Cerebellar nuclear complex (tissue), 1 donor: ENCODE results near the gene CELSR2.

Experiments
- DNase-seq, 2 experiments: peaks; one replicate each; lab custom pipeline; 2025; lab: John Stamatoyannopoulos, UW

The CELSR2 gene

DNA sequence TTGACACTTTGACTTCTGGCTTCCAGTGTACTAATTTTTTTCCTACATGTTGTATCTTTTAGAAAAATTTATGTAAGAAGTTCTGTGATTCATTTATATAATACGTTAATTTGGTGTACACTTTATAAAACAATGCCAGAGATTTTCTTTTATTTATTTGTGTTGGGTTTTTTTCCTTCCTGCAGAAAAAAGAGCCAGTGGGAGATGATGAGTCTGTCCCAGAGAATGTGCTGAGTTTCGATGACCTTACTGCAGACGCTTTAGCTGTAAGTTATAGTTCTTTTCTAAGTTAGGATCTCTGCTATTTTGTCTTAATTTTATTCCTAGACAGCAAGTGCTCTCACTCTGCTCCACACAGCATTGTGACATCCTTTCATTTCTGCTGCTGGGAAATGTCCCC, 21.2 kb upstream of the CELSR2 start:
- DNase-seq, result no peak

DNA sequence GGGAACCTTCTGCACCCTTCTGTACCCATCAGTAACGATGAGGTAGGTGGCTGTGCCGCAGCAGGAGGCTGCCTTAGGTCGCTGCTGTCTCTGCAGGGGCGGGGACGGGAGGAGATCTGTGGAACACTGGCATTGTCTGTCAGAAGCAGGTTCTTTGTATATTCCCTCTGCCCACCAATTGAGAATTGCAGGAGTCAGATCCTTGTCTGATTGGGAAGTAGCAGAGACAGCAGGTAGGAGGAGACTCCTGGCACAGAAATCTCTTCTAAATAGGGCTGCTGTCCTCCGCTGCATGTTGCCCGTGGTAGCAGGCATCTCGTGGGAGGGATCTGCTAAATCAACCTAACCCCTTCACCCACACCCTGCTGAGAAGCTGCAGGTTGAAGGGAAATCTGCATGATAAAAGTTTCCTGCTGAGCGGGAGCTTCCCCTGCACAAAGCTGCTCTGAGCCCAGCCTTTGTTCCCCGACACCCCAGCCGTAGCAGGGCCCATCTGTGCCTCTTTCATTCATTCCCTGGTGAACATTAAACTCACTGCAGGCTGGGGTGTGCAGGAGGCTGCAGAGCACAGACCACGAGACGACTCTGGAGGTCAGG, 19.7 kb upstream of the CELSR2 start:
- DNase-seq, result no peak

DNA sequence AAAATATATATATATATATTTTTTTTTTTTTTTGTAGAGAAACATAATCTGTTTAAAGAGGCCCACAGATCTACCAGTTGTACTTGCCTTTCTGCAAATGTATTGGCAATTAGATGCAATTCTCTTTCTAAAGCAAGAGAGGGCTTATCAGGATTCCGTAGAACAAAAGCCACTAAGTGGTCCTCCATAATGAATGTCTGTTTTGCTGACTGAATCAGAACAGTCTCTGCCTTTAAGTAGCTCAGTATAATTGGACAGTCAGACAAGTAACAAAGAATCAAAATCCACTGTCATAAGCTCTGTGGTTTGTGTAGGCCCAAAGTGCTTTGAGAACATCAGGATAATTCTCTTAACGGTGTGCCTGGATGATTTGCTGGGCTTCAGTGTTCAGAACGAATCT, 18.3 kb upstream of the CELSR2 start:
- no peak for DNase-seq

DNA sequence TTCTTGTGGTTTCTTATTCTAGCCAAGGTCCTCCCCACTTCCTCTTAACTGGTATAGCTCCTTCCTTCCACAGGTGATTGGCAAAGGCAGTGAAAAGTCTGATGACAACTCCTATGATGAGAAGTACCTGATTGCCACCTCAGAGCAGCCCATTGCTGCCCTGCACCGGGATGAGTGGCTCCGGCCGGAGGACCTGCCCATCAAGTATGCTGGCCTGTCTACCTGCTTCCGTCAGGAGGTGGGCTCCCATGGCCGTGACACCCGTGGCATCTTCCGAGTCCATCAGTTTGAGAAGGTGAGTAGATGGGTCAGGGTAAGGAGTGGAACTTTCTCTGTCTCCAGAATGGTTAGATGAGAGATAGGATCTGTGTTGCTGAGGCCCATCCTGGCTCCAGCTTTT, 14.2 kb upstream of the CELSR2 start:
- DNase-seq, result no peak

DNA sequence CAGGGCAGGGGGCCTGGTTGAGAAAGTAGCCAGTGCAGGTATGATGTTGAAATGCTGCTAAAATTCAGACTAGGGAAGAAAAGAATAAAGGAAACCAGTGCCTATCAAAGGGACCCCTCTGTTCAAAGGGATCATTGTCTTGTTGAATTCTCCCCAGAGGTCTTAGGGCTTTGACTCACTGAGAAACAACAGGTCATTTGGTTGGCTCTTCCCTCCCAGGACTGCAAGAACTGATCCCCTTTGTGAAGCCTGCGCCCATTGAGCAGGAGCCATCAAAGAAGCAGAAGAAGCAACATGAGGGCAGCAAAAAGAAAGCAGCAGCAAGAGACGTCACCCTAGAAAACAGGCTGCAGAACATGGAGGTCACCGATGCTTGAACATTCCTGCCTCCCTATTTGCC, 11.8 kb upstream of the CELSR2 start:
- no peak for DNase-seq

DNA sequence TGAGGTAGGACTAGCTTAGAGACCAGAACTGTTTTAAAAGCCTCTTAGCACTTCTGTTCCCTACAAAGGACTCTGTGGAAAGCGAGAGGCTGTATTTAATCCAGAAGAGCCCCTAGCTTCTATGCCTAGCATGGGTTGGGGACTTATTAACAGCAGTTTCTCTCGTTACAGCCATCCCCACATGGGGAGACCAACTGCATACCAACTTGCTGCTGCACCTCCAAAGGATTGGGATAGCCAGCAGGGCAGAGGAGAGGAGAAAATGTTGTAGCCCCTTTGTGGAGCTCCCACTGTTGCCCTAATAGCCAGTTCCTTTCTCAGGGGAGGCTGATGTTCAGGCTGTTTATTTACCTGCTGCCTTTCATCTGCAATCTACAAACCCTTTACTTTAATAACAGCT, 11.0 kb upstream of the CELSR2 start:
- DNase-seq, result no peak

DNA sequence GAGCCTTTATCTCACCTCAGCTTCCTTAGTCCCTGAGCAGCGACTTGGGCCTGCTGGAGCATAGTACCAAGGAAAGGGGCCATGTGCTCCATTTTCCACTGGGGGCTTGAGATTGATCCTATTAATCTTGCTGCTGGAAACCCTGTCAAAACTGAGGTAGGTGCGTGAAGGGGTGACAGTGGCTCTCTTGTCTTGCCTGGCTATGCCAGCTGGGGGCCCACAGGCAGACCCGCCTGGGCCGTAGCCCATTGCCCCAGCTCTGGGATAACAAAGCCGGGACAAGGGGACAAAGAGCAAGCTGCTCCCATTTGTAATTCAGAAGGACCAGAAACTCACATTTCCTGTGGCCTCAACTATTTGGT, 10.3 kb upstream of the CELSR2 start:
- DNase-seq, result no peak

DNA sequence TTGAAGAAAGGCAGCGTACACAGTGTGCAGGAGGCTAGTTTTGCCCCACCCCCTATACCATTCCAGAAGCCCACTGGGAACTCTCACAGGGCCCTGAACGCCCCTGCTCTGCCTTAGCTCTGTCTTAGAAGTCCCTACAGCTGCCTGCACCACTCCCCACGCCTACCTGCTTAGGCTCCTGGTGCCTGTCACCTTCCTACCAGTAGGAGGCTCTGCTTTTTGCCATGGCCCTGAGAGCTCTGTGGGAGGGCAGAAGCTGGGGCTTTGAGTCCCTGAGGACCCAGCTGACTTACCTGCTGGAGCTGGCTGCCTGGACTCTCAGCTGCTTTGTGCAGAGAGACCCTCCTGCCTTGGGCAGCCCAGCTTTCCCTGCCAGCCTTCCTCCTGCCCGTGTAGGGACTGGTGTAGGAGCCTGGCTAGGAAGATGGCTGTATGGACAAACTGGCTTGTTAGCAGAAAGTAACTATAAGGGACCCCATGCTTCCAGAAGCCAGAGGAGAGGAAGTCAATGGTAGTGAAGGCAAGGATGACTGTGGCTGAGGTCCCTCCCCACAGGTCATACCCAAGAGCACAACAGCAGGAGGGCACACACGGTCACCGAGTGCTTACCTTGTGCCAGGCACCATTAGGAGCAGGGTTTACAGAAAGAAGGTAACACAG, 9.8 kb upstream of the CELSR2 start:
- no peak for DNase-seq

DNA sequence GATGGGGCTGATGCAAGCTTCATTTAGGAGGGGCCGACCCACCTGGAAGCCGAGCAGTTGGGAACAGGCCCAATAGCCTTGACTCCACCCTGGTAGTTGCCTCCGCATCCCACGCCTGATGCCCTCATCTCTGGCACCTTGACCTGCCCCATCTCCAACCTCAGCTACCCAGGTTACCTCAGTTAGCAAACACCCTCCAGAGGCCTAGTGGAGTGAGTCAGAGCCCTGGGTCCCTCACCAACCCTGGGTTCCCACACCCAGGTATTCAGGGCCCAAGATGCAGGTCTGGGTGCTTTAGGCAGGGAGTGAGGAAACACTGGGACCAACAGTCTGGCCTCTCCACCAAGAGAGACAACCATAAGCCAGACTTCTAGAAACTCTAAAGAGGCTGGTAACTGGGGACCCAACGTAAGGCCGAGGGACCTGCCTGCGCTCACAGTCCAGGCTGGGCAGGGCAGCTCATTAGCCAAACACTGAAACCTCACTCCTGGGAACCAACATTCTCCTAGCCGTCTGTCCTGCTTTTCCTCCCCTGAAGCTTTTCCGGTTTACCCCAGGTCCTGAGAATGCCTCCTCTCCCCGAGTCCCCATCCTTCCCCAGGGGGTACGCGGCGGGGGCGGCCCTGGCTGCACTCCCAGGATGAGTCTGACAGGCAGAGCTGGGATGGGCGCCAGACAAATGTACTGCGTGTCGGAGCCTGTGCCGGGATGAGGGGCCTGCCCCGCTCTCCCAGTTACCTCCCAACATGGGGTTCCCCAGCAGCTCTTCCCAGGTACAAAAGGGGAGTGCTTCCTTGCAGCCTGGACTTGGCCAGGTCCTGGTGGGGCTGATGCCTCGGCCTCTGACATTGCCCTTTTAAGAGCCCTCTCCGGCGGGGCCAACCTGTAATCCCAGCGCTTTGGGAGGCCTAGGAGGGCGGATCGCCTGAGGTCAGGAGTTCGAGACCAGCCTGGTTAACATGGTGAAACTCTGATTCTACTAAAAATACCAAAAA, 8.9 kb upstream of the CELSR2 start:
- DNase-seq, result no peak

DNA sequence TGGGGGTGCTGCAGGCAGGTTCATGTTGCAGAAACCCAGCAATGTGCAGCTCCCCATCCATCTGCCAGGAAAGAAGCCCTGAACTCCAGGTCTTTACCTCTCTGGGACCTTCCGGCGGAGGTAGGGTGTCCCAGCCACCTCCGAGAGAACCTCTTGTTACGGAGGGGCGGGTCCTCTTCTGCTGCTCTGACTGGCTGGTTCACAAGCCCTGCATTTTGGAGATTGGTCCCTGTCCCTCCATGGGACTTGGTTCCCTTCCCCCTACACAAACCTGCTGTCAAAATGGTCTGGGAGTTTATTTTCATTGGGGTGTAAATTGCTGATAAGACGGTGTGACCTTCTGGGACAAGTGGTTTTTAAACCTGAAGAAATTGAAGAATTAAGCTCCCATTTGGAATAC, 8.0 kb upstream of the CELSR2 start:
- DNase-seq, result no peak

DNA sequence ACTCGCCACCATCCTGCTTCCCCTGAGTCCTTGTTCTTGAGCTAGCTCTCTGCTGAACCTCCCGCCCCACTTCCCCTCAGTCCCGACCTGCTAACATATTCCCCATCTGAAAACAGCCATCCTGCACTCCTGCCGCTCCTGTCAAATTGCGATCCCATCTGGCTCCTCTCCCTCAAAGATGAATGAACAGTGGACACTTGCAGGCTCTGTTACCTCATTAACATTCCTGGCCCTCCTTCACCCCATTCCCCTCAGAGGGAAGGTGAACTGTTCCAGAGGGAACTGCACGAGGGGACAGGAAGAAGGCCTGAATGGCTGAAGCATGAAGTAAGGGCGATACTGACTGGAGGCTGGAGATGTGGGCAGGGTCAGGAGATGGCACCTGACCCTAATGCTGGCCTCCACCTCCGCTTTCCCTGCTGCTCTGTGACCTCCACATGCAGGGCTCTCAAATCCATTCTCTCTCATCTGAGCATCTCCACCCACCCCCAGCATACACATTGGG, 7.4 kb upstream of the CELSR2 start:
- DNase-seq, result no peak

DNA sequence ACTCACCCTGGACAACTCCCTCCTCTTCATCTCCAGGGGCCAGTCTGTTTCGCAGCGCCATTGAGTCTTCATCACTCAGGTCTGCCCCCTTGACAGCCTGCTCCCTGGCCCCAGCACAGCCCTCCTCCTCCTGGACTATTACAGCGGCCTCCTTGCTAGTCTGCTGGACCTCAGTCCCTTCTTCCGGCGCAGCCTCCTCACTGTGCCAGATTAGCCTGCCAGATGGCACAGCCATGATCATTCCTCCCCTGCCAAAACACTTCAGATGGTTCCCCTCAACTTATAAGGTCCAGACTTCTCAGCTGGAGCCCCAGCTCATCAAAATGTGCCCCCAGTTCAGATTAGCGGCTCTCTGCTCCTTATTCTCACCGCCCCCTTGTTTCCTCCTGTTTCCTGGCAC, 7.0 kb upstream of the CELSR2 start:
- peak in 1 of 2 experiments; percentile 53 for DNase-seq

DNA sequence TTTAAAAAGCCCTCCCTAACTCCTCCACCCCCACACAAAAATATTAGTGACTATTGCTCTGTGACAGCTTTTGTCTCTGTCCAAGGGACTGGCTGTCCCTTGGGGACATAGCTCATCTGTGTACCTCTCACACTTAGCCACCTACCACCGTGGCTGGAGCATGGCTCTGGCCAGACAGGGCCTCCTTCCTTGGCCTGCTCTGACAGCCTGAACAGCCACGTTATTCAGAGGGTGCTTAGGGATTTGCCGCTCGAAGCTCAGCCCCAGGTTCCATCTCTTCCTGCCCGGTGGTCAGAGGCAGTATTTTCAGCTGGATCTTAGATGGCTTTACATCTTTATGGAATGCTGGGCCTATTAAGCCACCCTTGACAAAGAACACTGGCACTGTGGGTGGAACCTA, 6.1 kb upstream of the CELSR2 start:
- no peak for DNase-seq

DNA sequence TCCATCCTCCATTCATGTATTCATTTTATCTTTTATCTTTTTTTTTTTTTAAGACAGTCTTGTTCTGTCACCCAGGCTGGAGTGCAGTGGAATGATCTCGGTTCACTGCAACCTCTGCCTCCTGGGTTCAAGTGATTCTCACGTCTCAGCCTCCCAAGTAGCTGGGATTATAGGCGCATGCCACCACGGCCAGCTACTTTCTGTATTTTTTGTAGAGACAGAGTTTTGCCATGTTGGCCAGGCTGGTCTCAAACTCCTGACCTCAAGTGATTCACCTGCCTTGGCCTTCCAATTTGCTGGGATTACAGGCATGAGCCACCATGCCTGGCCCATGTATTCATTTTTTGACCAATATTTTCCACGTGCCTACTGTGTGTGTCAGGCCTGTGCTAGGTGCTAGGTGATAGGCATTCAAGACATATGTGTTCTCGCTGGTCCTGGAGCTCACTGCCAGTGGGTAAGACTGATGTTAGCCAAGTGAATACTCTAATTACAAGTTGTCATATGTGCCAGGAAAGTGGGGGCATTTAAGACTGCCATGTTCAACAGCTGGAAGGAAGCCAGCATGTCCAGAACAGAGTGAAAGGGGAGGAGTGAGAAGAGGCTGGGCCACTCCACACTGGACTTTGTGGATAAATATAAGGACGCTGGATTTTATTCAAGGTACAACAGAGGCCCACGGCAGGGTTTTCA, 5.3 kb upstream of the CELSR2 start:
- DNase-seq, result no peak

DNA sequence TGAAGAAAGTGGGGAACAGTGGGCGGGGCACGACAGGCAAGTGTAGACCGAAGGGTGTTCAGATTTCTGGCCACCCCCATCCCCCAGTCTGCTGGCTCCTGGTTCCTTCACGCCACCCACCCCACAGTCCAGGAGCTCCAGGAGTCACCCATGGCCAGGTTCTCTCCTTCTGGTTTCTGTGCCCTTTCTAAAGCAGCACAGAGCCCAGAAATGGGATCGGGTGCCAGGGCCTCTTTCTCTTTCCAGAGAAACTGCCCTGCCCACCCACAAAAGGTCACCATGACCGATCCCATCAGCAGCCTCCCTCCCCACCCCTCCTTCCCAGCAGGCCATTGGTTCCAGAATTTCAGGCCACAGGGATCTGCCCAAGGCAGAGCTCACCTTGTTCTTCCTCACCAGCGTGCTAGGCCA, 3.2 kb upstream of the CELSR2 start:
- no peak for DNase-seq

DNA sequence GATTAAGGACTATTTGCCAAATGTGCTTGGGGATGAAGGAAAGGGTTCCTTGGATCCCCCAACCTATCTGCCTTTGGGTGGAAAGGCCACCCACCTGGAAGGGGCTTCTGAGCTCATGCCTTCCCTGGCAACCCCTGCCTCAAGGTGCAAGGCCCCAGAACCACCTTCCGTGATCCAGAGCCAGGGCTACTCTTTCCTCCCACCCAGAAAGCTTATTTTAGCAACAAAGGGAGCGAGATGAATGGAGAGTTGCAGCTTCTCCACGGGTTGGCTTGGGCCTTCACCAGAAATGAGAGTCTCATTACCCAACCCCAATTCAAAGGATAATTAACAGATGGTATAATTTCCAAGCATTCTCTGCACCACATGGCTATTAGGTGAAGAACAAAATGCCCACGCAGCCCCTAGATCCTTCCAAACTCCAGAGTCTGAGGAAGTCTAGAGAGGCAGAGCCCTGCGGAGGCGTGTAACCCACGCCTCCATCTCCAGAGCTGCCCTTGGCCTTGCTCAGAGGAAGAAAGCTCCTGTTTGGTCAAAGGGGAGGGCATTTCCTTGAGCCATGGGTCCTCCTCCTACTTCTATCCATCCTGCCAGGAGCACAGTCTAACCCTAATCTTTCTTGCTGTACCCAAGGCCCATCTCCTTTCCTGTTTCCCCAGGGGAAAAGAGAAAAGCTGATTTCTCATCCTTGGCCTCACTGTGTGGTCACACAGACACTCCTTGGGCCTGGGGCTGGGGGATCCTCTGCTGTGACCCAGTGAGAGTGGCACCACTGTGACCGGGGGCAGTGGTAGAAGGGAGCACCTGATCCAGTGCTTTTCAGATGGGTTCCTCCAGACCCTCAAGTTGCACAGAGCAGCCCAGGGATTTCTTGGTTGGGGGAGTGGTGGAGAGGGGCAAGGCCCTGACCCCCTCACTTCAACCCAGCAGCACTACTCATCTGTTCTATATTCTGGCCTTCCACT, 1.7 kb upstream of the CELSR2 start:
- DNase-seq, result no peak

DNA sequence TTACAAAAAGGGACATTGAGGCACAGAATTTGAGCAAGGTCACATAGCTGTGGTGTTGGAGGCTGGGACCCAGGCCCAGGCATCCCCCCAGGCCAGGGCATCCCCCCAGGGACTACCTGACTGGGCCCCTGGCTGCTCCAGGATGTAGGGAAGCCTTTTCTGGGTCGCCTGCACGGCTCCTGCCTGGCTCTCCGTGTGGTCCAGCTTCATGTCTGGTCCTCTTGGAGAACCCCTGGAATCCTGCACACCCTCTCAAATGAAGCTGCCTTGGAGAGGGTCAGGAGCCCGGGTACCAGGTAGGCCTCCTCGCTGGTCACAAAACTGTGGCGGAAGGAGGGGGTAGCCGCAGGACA, 919 bp upstream of the CELSR2 start:
- DNase-seq, result no peak

DNA sequence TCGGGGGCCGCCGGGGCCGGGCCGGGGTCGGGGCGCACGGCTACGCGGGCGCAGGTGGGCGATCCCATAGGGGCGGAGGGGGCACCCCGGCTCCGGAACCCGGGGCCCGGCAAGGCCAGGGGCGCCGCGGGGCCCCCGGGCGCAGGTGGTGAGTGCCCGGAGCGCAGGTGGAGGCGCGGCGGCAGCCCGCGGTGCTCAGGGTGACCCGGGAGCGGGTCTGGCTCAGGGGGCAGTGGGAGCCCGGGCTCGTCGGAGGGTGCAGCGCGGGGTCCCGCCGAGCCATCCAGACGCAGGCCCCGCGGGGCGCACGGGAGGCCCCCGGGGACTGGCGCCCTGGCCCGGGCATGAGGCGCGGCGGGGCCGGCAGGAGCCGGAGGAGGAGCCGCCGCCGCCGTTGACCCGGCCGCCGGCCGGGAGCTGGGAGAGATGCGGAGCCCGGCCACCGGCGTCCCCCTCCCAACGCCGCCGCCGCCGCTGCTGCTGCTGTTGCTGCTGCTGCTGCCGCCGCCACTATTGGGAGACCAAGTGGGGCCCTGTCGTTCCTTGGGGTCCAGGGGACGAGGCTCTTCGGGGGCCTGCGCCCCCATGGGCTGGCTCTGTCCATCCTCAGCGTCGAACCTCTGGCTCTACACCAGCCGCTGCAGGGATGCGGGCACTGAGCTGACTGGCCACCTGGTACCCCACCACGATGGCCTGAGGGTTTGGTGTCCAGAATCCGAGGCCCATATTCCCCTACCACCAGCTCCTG, 489 bp downstream of the CELSR2 start:
- no peak for DNase-seq

DNA sequence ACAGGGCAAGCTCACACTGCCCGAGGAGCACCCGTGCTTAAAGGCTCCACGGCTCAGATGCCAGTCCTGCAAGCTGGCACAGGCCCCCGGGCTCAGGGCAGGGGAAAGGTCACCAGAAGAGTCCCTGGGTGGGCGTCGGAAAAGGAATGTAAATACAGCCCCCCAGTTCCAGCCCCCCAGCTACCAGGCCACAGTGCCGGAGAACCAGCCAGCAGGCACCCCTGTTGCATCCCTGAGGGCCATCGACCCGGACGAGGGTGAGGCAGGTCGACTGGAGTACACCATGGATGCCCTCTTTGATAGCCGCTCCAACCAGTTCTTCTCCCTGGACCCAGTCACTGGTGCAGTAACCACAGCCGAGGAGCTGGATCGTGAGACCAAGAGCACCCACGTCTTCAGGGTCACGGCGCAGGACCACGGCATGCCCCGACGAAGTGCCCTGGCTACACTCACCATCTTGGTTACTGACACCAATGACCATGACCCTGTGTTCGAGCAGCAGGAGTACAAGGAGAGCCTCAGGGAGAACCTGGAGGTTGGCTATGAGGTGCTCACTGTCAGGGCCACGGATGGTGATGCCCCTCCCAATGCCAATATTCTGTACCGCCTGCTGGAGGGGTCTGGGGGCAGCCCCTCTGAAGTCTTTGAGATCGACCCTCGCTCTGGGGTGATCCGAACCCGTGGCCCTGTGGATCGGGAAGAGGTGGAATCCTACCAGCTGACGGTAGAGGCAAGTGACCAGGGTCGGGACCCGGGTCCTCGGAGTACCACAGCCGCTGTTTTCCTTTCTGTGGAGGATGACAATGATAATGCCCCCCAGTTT, 1.3 kb downstream of the CELSR2 start:
- no peak for DNase-seq
